HG02798 (cell line): ENCODE measurements around the gene SZRD1.

Experiments
- ATAC-seq: cut with Tn5 transposase; IDR thresholded peaks from one replicate; pipeline ENCODE4 v1.9.1; 2021; ENCODE audit warnings: mild to moderate bottlenecking; ENCODE audit not compliant: unreplicated experiment, poor library complexity

The SZRD1 gene

GRCh38 chr1:16367258-16367967 is 371 bp downstream of the SZRD1 start:
- ATAC-seq: peak; percentile 71

- no peak for ATAC-seq
These were observed 1.2 kb downstream of the SZRD1 start for GRCh38 chr1:16367968-16368890.

GRCh38 chr1:16369821-16370220 is 2.8 kb downstream of the SZRD1 start:
- ATAC-seq: no peak

- no peak for ATAC-seq
These were observed 4.7 kb downstream of the SZRD1 start for GRCh38 chr1:16371725-16372124.

DNA sequence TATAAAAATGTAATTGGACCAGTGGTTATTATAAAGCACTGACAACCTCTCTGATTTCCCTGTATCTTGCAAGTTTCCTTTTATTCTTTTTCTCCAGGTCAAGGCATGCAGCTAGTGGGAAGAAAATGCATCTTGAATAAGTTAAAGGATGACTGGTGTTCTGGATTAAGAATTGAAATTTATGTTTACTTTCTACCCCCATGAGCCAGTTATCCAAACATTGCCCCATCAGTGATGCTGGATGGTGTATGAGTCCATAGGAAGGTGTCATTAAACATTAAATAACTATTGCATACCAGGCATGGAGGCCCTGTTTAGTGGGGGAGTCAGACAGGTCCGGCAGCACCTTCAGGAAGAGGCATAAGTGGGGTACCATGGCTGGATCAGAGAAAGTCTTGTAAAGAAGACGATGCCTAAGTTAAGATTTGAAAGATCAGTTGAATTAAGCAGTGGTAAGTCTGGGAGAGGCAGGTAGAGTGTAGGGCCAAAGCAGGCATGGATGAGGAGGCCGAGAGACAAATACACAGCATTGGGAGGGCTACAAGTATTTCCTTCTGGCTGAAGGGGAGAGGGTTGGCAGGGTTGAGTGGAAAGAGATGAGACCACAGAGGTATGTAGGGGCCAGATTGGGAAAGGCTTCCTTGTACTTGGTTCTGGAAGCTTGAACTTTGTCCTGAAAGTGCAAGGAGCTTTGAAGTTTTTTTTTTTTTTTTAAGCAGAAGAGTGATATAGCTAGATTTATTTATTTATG is 5.7 kb downstream of the SZRD1 start:
- ATAC-seq: no peak

- ATAC-seq: no peak
These were observed 7.2 kb downstream of the SZRD1 start for GRCh38 chr1:16374266-16374665.

DNA sequence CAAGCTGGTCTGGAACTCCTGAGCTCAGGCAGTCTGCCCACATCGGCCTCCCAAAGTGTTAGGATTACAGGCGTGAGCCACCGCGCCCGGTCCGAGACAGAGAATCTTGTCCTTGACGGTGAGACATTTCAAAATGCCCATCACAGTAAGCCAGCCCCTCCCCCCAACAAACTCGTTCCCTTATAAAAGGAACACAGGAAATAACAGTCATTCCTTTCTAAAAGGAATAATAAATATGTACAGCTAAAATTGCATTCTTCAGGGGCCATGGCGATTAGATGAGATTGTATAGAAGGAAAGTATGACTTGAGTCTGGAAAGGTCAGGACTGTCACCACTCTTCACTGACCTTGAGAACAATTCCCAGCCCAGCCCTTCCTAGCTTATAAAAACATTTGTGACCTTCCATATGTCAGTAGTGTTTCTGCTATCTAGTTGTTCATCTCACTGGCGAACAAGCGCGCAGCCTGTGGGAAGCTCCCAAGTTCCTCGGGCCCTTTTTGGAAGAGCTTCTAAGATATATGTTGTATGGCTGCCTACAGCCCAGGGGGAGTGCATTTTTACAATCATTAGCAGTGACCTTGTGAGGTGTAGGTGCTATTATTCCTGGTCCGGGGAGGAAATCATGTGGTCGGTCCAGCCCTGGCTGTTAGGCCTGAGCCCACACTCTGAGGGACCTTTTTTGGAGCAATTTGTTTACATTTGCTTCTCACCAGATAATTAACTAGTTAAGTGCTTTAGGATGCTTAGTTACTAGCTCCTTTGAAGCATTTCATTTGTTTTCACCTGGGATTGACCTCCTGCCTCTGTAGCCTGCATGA is 8.7 kb downstream of the SZRD1 start:
- no peak for ATAC-seq

DNA sequence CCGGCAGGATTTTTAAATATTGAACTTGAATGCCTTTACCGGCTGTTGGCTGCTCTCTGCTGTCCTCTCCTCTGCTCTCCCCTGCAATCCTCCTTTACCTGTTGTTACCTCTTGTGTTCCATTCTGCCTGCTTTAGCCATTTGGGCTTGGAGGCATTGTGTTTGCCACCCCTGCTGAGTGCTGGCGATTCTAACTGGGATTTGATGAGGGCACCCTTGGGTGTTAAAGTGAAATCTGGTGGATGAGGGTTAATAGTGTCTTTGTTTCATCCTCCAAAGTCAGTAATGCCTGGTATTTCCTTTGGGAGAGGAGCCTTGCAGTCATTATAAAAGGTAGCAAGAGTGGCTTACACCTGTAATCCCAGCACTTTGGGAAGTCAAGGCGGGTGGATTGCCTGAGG is 9.9 kb downstream of the SZRD1 start:
- no peak for ATAC-seq

- ATAC-seq: no peak
These were observed 11.4 kb downstream of the SZRD1 start for GRCh38 chr1:16378443-16378842.

DNA sequence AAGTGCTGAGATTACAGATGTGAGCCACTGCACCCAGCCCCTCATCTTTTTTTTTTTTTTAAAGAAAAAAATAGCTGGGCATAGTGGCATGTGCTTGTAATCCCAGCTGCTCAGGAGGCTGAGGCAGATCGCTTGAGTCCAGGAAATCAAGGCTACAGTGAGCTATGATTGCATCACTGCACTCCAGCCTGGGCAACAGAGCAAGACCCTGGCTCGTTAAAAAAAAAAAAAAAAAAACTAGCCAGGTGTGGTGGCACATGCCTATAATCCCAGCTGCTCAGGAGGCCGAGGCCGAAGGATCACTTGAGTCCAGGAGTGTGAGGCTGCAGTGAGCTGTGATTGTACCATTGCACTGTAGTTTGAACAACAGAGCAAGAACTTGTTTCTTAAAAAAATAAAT is 13.8 kb downstream of the SZRD1 start:
- ATAC-seq: no peak

- no peak for ATAC-seq
These were observed 16.8 kb downstream of the SZRD1 start for GRCh38 chr1:16383888-16384287.

GRCh38 chr1:16385659-16386453 is 18.8 kb downstream of the SZRD1 start:
- no peak for ATAC-seq

DNA sequence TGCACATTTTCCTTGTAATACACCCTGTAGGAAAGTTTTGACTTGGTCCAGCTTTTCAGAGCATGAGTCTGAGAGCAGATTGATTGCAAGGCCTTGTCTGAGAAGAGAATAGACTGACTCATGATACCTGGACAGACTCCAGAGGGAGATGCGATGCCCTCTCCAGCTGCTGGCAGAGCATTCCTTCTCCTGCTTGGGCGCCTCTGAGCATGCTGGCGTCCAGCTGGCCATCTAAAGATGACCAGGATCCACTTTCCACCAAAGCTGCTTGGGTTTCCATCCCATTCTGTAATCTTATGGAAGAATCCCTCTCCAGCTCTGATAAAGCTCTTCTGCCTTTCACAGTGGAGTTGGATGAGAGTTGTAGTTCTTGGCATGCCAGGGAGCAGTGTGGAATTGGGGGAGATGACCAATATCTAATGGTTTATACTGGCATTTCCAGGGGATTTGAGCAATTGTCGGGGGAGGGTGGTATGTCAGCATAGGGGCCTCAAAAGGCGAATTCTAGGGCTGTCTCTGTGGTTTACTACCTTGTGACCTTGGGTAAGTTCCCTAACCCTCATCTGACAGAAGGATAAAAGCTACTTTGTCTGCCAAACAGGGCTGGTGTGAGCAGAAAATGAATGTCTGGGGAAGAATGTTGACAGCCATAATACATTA is 19.5 kb downstream of the SZRD1 start:
- ATAC-seq: no peak

GRCh38 chr1:16387201-16388188 is 20.5 kb downstream of the SZRD1 start:
- no peak for ATAC-seq

- no peak for ATAC-seq
These were observed 24.4 kb downstream of the SZRD1 start for GRCh38 chr1:16391411-16391810.

GRCh38 chr1:16392740-16393569 is 25.9 kb downstream of the SZRD1 start:
- no peak for ATAC-seq
